KMS-11 (cell line): ENCODE results near the gene XIAP.
A peak's percentile ranks its signal among the peaks of the same experiment; 100 is the strongest.

Source experiments
- H2AFZ ChIP-seq: fragments of 200-600 bp; sonication (generic); 2 replicates; pipeline ENCODE4 v1.6.1; 2016; ENCODE audit warnings: antibody characterized with exemption, mixed run types, low read depth
- H3K27ac ChIP-seq: fragments of 200-600 bp; sonication (generic); 2 replicates; pipeline ENCODE4 v1.6.1; 2016; ENCODE audit warnings: mild to moderate bottlenecking, mixed run types
- H3K27me3 ChIP-seq: fragments of 200-600 bp; sonication (generic); 2 replicates; pipeline ENCODE4 v1.6.1; 2017; ENCODE audit warnings: mild to moderate bottlenecking, low read depth, mixed run types, moderate library complexity; ENCODE audit not compliant: insufficient read depth
- H3K36me3 ChIP-seq: fragments of 200-600 bp; sonication (generic); 2 replicates; pipeline ENCODE4 v1.6.1; 2017; ENCODE audit warnings: mild to moderate bottlenecking, mixed run types; ENCODE audit not compliant: insufficient read depth
- H3K4me1 ChIP-seq: fragments of 200-600 bp; sonication (generic); 2 replicates; pipeline ENCODE4 v1.6.1; 2016; ENCODE audit warnings: mild to moderate bottlenecking, low read depth, mixed run types; ENCODE audit not compliant: poor library complexity, severe bottlenecking
- H3K4me2 ChIP-seq: fragments of 200-600 bp; sonication (generic); 2 replicates; pipeline ENCODE4 v1.7.0; 2016; ENCODE audit warnings: mild to moderate bottlenecking, mixed run types
- H3K4me3 ChIP-seq: fragments of 200-600 bp; sonication (generic); IDR thresholded peaks from 2 replicates; pipeline ENCODE4 v1.6.1; 2017; ENCODE audit warnings: low read depth, low read length, mixed read lengths; ENCODE audit not compliant: insufficient read depth
- H3K79me2 ChIP-seq: fragments of 200-600 bp; sonication (generic); 2 replicates; pipeline ENCODE4 v1.6.1; 2016; ENCODE audit warnings: low read depth, mixed run types; ENCODE audit not compliant: insufficient read depth
- H3K9ac ChIP-seq: fragments of 200-600 bp; sonication (generic); 2 replicates; pipeline ENCODE4 v1.6.1; 2016; ENCODE audit warnings: mild to moderate bottlenecking, mixed run types
- H4K20me1 ChIP-seq: fragments of 200-600 bp; sonication (generic); 2 replicates; pipeline ENCODE4 v1.6.1; 2016; ENCODE audit warnings: mild to moderate bottlenecking, mixed run types; ENCODE audit not compliant: insufficient read depth
- TF ChIP-seq, protein P1 (sequence below): fragments of 200-600 bp; sonication (generic); conservative IDR thresholded peaks from 2 replicates; pipeline ENCODE4 v1.6.1; 2017; ENCODE audit warnings: low read depth, mild to moderate bottlenecking, antibody characterized with exemption, low read length, moderate library complexity, mixed read lengths

Gene XIAP

GRCh38 chrX:123860983-123861382 lies 1.1 kb downstream of the XIAP start:
- H3K27me3 ChIP-seq, result no peaks in the 10 kb centered on the region
- H3K79me2 ChIP-seq, result peaks cover 42% of the 10 kb centered on the region
- no peaks in the 10 kb centered on the region for H4K20me1 ChIP-seq
- peak overlapping the region; percentile 92 for H3K27ac ChIP-seq
- H3K4me2 ChIP-seq, result peak overlapping the region; percentile 81
- H3K4me1 ChIP-seq, result peaks cover 6% of the 10 kb centered on the region
- H3K9ac ChIP-seq, result peak overlapping the region; percentile 91
- peak overlapping the region; percentile 47; the same call in 1 of the 2 replicates for H2AFZ ChIP-seq
- TF ChIP-seq, protein P1, sequence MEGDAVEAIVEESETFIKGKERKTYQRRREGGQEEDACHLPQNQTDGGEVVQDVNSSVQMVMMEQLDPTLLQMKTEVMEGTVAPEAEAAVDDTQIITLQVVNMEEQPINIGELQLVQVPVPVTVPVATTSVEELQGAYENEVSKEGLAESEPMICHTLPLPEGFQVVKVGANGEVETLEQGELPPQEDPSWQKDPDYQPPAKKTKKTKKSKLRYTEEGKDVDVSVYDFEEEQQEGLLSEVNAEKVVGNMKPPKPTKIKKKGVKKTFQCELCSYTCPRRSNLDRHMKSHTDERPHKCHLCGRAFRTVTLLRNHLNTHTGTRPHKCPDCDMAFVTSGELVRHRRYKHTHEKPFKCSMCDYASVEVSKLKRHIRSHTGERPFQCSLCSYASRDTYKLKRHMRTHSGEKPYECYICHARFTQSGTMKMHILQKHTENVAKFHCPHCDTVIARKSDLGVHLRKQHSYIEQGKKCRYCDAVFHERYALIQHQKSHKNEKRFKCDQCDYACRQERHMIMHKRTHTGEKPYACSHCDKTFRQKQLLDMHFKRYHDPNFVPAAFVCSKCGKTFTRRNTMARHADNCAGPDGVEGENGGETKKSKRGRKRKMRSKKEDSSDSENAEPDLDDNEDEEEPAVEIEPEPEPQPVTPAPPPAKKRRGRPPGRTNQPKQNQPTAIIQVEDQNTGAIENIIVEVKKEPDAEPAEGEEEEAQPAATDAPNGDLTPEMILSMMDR, result no peak
- H3K4me3 ChIP-seq, result no peak overlapping the region
- H3K36me3 ChIP-seq, result no peaks in the 10 kb centered on the region

DNA sequence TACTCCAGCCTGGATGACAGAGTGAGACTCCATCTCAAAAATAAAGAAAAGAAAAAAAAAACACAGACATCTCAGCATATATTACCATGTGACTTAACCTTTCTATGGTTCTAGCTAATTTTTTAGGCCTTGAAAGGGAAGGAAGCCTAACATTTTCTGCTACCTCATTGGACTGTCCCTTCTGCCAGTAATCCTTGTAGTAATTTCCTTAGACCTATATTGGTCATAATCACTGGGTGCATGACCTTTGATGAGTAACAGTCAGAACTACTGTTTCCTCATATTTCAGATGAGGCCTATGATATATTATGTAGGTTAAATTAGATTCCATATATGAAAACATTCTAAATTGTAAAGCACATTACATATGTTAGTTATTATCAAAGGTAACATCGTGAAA lies 9.6 kb downstream of the XIAP start:
- no peak overlapping the region for H3K4me2 ChIP-seq
- H4K20me1 ChIP-seq, result no peaks in the 10 kb centered on the region

DNA sequence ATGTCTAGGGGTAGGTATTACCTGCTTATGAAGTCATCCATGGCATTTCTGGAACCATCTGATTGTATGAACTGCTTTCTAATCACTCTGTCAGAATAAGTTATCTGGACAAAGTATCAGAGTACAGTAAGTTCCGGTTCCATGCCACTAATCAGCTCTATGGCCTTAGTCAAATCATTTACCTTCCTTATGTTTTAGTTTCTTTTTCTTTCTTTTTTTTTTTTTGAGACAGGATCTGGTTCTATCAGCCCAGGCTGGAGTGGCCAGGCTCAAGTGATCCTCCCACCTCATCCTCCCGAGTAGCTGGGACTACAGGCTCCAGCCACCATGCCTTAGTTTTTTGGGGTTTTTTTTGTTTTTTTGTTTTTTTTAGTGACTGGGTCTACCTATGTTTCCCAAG lies 11.5 kb downstream of the XIAP start:
- Histone ChIP-seq H3K36me3 (no peaks in the 10 kb centered on the region), H3K4me1 (peaks cover 26% of the 10 kb centered on the region), H3K4me2 (no peak overlapping the region), H3K9ac (no peak overlapping the region), H3K27me3 (no peaks in the 10 kb centered on the region), H2AFZ (no peak overlapping the region), H4K20me1 (no peaks in the 10 kb centered on the region), H3K27ac (no peak overlapping the region), H3K4me3 (no peak overlapping the region), H3K79me2 (peaks cover 61% of the 10 kb centered on the region; the same call in 1 of the 2 replicates)
- TF ChIP-seq, protein P1, result no peak

More for the DNA sequence above, 9.6 kb downstream of the XIAP start:
- H3K79me2 ChIP-seq, result peaks cover 56% of the 10 kb centered on the region; the same call in 1 of the 2 replicates
- H3K4me3 ChIP-seq, result no peak overlapping the region
- H3K27me3 ChIP-seq, result no peaks in the 10 kb centered on the region
- H3K4me1 ChIP-seq, result peaks cover 22% of the 10 kb centered on the region
- TF ChIP-seq, protein P1, result no peak
- H3K9ac ChIP-seq, result no peak overlapping the region
- no peak overlapping the region for H2AFZ ChIP-seq
- no peaks in the 10 kb centered on the region for H3K36me3 ChIP-seq
- H3K27ac ChIP-seq, result no peak overlapping the region

- Histone ChIP-seq H3K27ac (peak overlapping the region; percentile 20; the same call in 1 of the 2 replicates), H3K4me3 (no peak overlapping the region), H3K79me2 (peaks cover 49% of the 10 kb centered on the region; the same call in 1 of the 2 replicates), H3K4me2 (peak overlapping the region; percentile 22; the same call in 1 of the 2 replicates), H3K27me3 (no peaks in the 10 kb centered on the region), H2AFZ (no peak overlapping the region), H3K36me3 (no peaks in the 10 kb centered on the region), H4K20me1 (no peaks in the 10 kb centered on the region), H3K9ac (no peak overlapping the region), H3K4me1 (peaks cover 48% of the 10 kb centered on the region)
- TF ChIP-seq, protein P1, result no peak
Measured at GRCh38 chrX:123873956-123874355, 14.1 kb downstream of the XIAP start.
